Heart left ventricle (tissue), 16 donors: Measurements from ENCODE around the gene PMF1. TPM values are rescaled to one million over a fixed set of nuclear protein-coding genes. Genes with fewer than 3 reads are reported as not detected.

ENCODE experiments used
- ATAC-seq, 4 donors: fragments of 200-7000 bp; cut with Tn5 transposase; one replicate each; pipeline ENCODE4 v1.9.1; 2020 to 2022; ENCODE audit warnings: moderate library complexity in 4 of 4, mild to moderate bottlenecking in 3 of 4, moderate number of reproducible peaks in 1 of 4
- DNase-seq, 5 donors: peaks; one replicate each; pipeline ENCODE4 v3.0.0-alpha.2; 2020
- H3K27ac ChIP-seq, 12 donors: fragments of 200-600 bp; sonication (generic) in 4 of 12; one replicate each; pipeline versions ENCODE4 v1.5.0 to v1.8.0; 2016 to 2022; ENCODE audit warnings: mild to moderate bottlenecking in 2 of 12
- H3K27me3 ChIP-seq, 9 donors: fragments of 200-600 bp; sonication (generic) in 2 of 9; one replicate each; pipeline versions ENCODE4 v1.5.1 to v1.8.0; 2016 to 2022; ENCODE audit warnings: mild to moderate bottlenecking in 3 of 9
- H3K36me3 ChIP-seq, 9 donors: fragments of 200-600 bp; sonication (generic) in 2 of 9; one replicate each; pipeline versions ENCODE4 v1.5.0 to v1.8.0; 2018 to 2022; ENCODE audit warnings: mild to moderate bottlenecking in 2 of 9
- H3K4me1 ChIP-seq, 12 donors: fragments of 200-600 bp; sonication (generic) in 4 of 12; one replicate each; pipeline versions ENCODE4 v1.5.0 to v1.8.0; 2016 to 2022; ENCODE audit warnings: mild to moderate bottlenecking in 3 of 12
- H3K4me3 ChIP-seq, 12 donors: fragments of 200-600 bp; sonication (generic) in 4 of 12; one replicate each; pipeline versions ENCODE4 v1.5.0 to v1.8.0; 2017 to 2022; ENCODE audit warnings: mild to moderate bottlenecking in 9 of 12, moderate library complexity in 4 of 12
- H3K9me3 ChIP-seq, 12 donors: fragments of 200-600 bp; sonication (generic) in 4 of 12; one replicate each; pipeline versions ENCODE4 v1.5.0 to v1.8.0; 2016 to 2022; ENCODE audit warnings: mild to moderate bottlenecking in 1 of 12
- POLR2A ChIP-seq, 2 donors: fragments of 450-650 bp; IDR thresholded peaks; one replicate each; pipeline ENCODE4 v1.6.1; 2017; ENCODE audit warnings: antibody characterized with exemption in 2 of 2, mild to moderate bottlenecking in 2 of 2, moderate library complexity in 2 of 2
- WGBS, 4 donors: extraction: QIAGEN DNeasy Blood & Tissue Kit in 2 of 4; methylation state at CpG; one replicate each; pipeline versions ENCODE4 v1.1.5 to v1.1.7; 2013 to 2018; 5-methylcytosine and 5-hydroxymethylcytosine counted together
- intact Hi-C, 10 donors: fragments of 100-400 bp; cut with DNase I; formaldehyde crosslinking; loops; one replicate each; pipeline versions ENCODE4 v1.11.1 to v1.14.2; 2022
- polyA plus RNA-seq, 2 donors: library from polyadenylated mRNA; stranded (reverse); fragments of 200-250 nt; gene quantifications; one replicate each; pipeline ENCODE4 v1.2.3, GENCODE V29; 2013
- total RNA-seq, 9 donors: library from RNA; depleted of rRNA in 2 of 9; stranded (reverse); fragments of >200 nt in 2 of 9; fragmentation: NEBNext Ultra II Directional in 3 of 9; extraction: Animal tissue kit (Norgen Biotek cat#: 25700) in 3 of 9; gene quantifications; one replicate each; pipeline versions ENCODE4 v1.1.0 to v1.2.4, GENCODE V29; 2016 to 2023
- TF ChIP-seq, protein P1 (sequence below), 12 donors: fragments of 200-600 bp; sonication (generic) in 4 of 12; IDR thresholded peaks; one replicate each; pipeline versions ENCODE4 v1.5.0 to v1.8.0; 2018 to 2022; ENCODE audit warnings: antibody characterized with exemption in 12 of 12, mild to moderate bottlenecking in 5 of 12
- donor health status: ischemic (EF 13 %, LVEDD 7.1; RV severe dilation, severe dysfunction).
- donor health status: healthy with polysubstance abuse.
- donor health status: DM: no; HTN: yes; CAD: no.
- donor health status: DM: no; HTN: no; CAD: no.
- donor health status: ischemic (EF 25% LVEDD 6.9; RV normal size, moderate dysfunction).
- donor health status: ischemic (EF 25% LVEDD 5.7; RV mildly dilated, moderate dysfunction).
- donor health status: healthy.
- donor health status: DM: yes; HTN: yes; CAD: no.
- donor health status: ischemic (EF 35%, LVEDD 5.7; RV mildly dilated, moderate dysfunction).
- donor health status: nonischemic (EF 11% LVEDD 7.7; RV severe dilation, severe dysfunction).
- donor health status: DM: yes; HTN: yes; CAD: no.
- donor health status: PGD.
- donor health status: ischemic (EF 29% LVEDD 5.4; RV normal size, mild dysfunction).
- donor health status: nonischemic (EF 23%, LVEDD 6.1; RV moderate dilation, normal function).

The PMF1 gene
- total and polyA plus RNA-seq, 11 donors: 57.8 to 122 (median 68.2) TPM

DNA sequence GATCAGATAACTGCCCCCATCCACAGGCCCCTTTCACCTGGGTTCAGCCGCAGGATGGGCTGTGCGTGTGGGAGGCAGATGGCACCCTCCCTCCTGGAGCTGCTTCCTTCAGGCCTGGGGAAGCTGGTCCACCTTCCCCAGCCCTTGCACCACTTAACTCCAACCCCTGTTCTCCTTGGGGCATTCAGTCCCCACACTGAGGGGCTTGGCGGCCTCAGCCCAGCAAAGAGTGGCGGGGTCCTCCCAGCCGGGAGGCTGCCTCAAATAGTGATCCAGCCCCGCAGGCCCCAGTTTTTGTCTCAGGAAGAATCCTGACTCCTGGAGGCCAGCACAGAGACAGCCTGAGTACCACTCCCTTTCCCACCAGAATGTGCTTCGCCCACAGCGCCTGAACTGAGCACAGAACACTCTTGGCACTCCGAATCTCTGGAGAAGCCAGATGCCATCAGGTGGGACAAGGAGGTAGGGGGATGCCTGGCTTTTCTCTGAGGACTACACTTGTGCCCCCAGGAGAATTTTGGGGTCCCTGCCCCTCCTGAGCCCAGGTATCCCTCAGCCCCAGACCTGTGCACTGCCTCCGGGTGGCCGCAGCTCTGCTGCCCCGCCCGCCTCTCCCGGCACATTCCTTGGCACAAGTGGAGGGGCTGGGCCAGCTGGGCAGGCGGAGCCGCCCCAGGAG lies 34.1 kb downstream of the PMF1 start:
- Histone ChIP-seq H3K36me3 (peaks cover 0 to 39% (median 31%) of the 10 kb centered on the region in 9 donors), H3K9me3 (no peaks in the 10 kb centered on the region), H3K4me1 (peaks cover 3 to 57% (median 32%) of the 10 kb centered on the region in 12 donors), H3K27ac (no peak overlapping the region), H3K4me3 (no peak overlapping the region), H3K27me3 (peaks cover 0 to 17% (median 14%) of the 10 kb centered on the region in 9 donors)
- DNase-seq (no peak), ATAC-seq (peak in 3 of 4 donors; percentile 19 to 37 (median 31))
- no peak for TF ChIP-seq POLR2A (IDR thresholded peaks at IDR 0.05)
- TF ChIP-seq, protein P1, sequence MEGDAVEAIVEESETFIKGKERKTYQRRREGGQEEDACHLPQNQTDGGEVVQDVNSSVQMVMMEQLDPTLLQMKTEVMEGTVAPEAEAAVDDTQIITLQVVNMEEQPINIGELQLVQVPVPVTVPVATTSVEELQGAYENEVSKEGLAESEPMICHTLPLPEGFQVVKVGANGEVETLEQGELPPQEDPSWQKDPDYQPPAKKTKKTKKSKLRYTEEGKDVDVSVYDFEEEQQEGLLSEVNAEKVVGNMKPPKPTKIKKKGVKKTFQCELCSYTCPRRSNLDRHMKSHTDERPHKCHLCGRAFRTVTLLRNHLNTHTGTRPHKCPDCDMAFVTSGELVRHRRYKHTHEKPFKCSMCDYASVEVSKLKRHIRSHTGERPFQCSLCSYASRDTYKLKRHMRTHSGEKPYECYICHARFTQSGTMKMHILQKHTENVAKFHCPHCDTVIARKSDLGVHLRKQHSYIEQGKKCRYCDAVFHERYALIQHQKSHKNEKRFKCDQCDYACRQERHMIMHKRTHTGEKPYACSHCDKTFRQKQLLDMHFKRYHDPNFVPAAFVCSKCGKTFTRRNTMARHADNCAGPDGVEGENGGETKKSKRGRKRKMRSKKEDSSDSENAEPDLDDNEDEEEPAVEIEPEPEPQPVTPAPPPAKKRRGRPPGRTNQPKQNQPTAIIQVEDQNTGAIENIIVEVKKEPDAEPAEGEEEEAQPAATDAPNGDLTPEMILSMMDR (IDR thresholded peaks at IDR 0.05): no peak
- intact Hi-C loops: loop anchor here in 1 of 10 donors (10.0 kb wide), 1 partner anchor 68 kb away; no protein-coding TSS in a partner anchor
- 43 to 67% (median 55%) methylated on average over 10 to 16 of the region's 16 CpGs for WGBS, 4 donors

DNA sequence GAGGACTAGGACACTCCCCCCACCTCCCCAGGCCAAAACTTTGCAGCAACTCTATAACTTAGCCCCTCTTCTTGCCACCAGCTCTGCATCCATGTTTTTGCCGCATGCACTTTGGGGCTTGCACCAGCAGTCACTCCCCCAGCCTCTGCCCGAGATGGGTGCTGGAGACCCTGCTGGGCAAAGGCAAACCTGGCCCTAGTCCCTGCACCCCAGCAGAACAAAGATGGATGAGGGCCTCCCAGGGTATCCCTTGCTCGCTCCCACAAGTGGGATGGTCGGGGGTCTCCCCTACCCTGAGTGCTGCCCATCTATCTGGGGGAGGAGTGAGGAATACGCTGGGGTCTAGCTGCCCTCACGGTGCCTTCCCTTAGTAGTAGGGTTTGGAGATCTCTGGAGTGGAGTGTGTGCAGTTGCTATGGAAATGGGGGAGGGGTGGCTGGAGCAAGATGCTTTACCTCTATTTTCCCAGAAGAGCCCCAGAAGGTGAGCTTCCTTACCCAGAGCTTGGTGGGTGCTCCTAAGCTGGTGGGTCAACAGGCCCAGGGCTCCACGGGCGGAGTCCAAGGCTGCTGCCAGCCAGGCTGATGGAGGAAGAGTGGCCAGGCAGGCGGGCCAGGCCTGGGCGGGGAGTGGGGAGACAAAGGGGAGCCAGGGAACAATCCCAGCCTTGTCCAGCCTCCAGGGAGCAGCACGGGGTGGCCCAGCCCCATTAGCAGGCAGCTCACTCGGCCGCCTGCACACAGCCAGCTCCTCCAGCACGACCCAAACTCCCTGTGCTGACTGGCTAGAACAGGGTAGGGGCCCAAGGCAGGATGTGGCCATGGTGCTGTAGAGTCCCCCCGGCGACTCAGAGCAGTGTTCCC lies 34.9 kb downstream of the PMF1 start, which contains the start of gene PAQR6:
Gene PAQR6, minus strand, starts transcription at position 597 of the 863 bp plus-strand sequence. CDS start 1,325 bp downstream, outside the sequence.
- Histone ChIP-seq H3K4me3 (no peak within 1 kb of the TSS), H3K9me3 (no peaks in the 10 kb centered on the region), H3K4me1 (peaks cover 3 to 64% (median 38%) of the 10 kb centered on the region in 12 donors), H3K27ac (peak within 1 kb of the TSS in 1 of 12 donors; percentile 38), H3K36me3 (peaks cover 0 to 40% (median 37%) of the 10 kb centered on the region in 9 donors), H3K27me3 (peaks cover 0 to 17% (median 14%) of the 10 kb centered on the region in 9 donors)
- 39 to 60% (median 45%) methylated on average over 13 to 16 of the region's 16 CpGs for WGBS, 4 donors
- TF ChIP-seq POLR2A (IDR thresholded peaks at IDR 0.05): no peak
- TF ChIP-seq, protein P1 (IDR thresholded peaks at IDR 0.05): peak in 1 of 12 donors; percentile 18
- peak; percentile 12 to 33 (median 29) for ATAC-seq
- peak in 3 of 5 donors; percentile 41 to 48 (median 47) for DNase-seq
- intact Hi-C loops: loop anchor here in 1 of 10 donors (10.0 kb wide), 1 partner anchor 67 kb away; no protein-coding TSS in a partner anchor

DNA sequence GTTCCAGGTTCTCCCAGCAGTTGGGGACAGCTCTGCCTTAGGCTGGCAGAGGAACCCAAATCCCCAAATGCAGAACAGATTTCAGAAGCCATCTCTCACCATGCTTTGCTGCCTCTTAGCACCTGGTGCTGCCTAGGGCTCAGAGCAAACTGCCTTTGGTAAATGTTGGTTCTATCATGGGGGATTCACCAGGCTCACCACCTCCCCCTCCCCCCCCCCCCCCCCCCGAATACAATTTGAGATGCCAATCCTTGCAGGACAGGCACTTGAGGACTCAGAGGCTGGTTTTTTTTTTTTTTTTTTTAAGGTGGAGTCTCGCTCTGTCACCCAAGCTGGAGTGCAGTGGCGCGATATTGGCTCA lies 35.5 kb downstream of the PMF1 start:
- Histone ChIP-seq H3K4me3 (no peak overlapping the region), H3K36me3 (peaks cover 0 to 46% (median 43%) of the 10 kb centered on the region in 9 donors), H3K27ac (peak overlapping the region in 1 of 12 donors; percentile 38), H3K9me3 (no peaks in the 10 kb centered on the region), H3K27me3 (peaks cover 0 to 17% (median 14%) of the 10 kb centered on the region in 9 donors), H3K4me1 (peaks cover 3 to 64% (median 38%) of the 10 kb centered on the region in 12 donors)
- TF ChIP-seq, protein P1 (IDR thresholded peaks at IDR 0.05): no peak
- TF ChIP-seq POLR2A (IDR thresholded peaks at IDR 0.05): no peak
- intact Hi-C loops: loop anchor here in 1 of 10 donors (10.0 kb wide), 1 partner anchor 66 kb away; no protein-coding TSS in a partner anchor
- no peak for DNase-seq
- ATAC-seq: peak in 1 of 4 donors; percentile 1
- WGBS, 4 donors: 68 to 83% (median 75%) methylated on average over 4 of the region's 4 CpGs
